H1 (cell line): ENCODE results near the gene ASB16. TPM values are rescaled to one million over a fixed set of nuclear protein-coding genes. Genes with fewer than 3 reads are reported as not detected.

ENCODE experiments used
- CTCF ChIA-PET: fragments of 300-600 bp; sonication (Branson Sonifier 250); formaldehyde crosslinking; loops from one replicate; lab custom pipeline; 2021; ENCODE audit not compliant: partially characterized antibody; lab: Charles Lee
- POLR2A ChIA-PET: fragments of 300-600 bp; sonication (Branson Sonifier 250); formaldehyde crosslinking; loops from one replicate; lab custom pipeline; 2021; ENCODE audit warnings: inconsistent platforms; ENCODE audit not compliant: partially characterized antibody; lab: Charles Lee
- DNase-seq, 2 experiments: peaks; one replicate each; pipeline versions ENCODE4 v3.0.0 to v3.0.0-alpha.2; 2010 to 2022; ENCODE audit warnings: low spot score in 2 of 2, low read depth in 1 of 2, mixed read lengths in 1 of 2
- FAIRE-seq: peaks from 2 replicates; lab custom pipeline; 2011; peaks lifted over from hg19 to GRCh38; lab: Jason Lieb, UNC
- H2AFZ ChIP-seq: 2 replicates; pipeline ENCODE4 v1.8.1; 2012; ENCODE audit warnings: low read length, inconsistent platforms
- H2AK5ac ChIP-seq: 2 replicates; pipeline ENCODE4 v1.6.1; 2013; ENCODE audit warnings: low read depth, low read length
- H2BK120ac ChIP-seq: replicated peaks from 2 replicates; pipeline ENCODE3; 2013; ENCODE audit warnings: low read depth, low read length, inconsistent platforms
- H2BK12ac ChIP-seq: 2 replicates; pipeline ENCODE4 v1.6.1; 2013; ENCODE audit warnings: low read depth, low read length
- H2BK15ac ChIP-seq: 2 replicates; pipeline ENCODE4 v1.6.1; 2013; ENCODE audit warnings: low read length
- H2BK20ac ChIP-seq: 2 replicates; pipeline ENCODE4 v1.6.1; 2013; ENCODE audit warnings: low read length
- H2BK5ac ChIP-seq: 2 replicates; pipeline ENCODE4 v1.6.1; 2013; ENCODE audit warnings: low read depth, low read length
- H3K14ac ChIP-seq: 2 replicates; pipeline ENCODE4 v1.6.1; 2013; ENCODE audit warnings: inconsistent platforms; ENCODE audit not compliant: insufficient read length
- H3K18ac ChIP-seq: 2 replicates; pipeline ENCODE4 v1.6.1; 2013; ENCODE audit warnings: low read length; ENCODE audit errors: extremely low read depth
- H3K23ac ChIP-seq: 2 replicates; pipeline ENCODE4 v1.6.1; 2013; ENCODE audit warnings: inconsistent platforms; ENCODE audit not compliant: insufficient read length
- H3K23me2 ChIP-seq: 2 replicates; pipeline ENCODE4 v1.6.1; 2013; ENCODE audit warnings: low read depth, low read length
- H3K27ac ChIP-seq: 2 replicates; pipeline ENCODE4 v1.6.1; 2011; ENCODE audit warnings: low read depth, low read length, inconsistent platforms
- H3K27me3 ChIP-seq, 4 experiments: replicated peaks in 1 of 4; 1 replicate in 1 of 4; 2 replicates in 3 of 4; pipeline versions ENCODE4 v1.6.1 to v1.8.1; 2011 to 2013; ENCODE audit warnings: low read length in 3 of 4, mild to moderate bottlenecking in 3 of 4, inconsistent platforms in 2 of 4, mixed read lengths in 2 of 4, moderate library complexity in 1 of 4; ENCODE audit not compliant: control insufficient read depth in 3 of 4, insufficient read depth in 3 of 4; ENCODE audit errors: extremely low read depth in 1 of 4
- H3K36me3 ChIP-seq, 4 experiments: 2 replicates each; pipeline versions ENCODE4 v1.6.1 to v1.8.1; 2011 to 2013; ENCODE audit warnings: mild to moderate bottlenecking in 4 of 4, low read length in 3 of 4, moderate library complexity in 2 of 4, control low read depth in 1 of 4, inconsistent platforms in 1 of 4; ENCODE audit not compliant: insufficient read depth in 4 of 4, control insufficient read depth in 2 of 4
- H3K4ac ChIP-seq: replicated peaks from 2 replicates; pipeline ENCODE3; 2013; ENCODE audit warnings: low read length, low read depth, mixed read lengths, inconsistent platforms; ENCODE audit not compliant: insufficient read length
- H3K4me1 ChIP-seq, 4 experiments: replicated peaks in 1 of 4; 1 replicate in 1 of 4; 2 replicates in 3 of 4; pipeline versions ENCODE4 v1.6.1 to v1.8.1; 2011 to 2013; ENCODE audit warnings: low read length in 3 of 4, inconsistent platforms in 2 of 4, mixed read lengths in 1 of 4; ENCODE audit not compliant: insufficient read depth in 4 of 4, control insufficient read depth in 3 of 4
- H3K4me2 ChIP-seq, 2 experiments: 2 replicates each; pipeline versions ENCODE4 v1.6.1 to v1.8.1; 2011 to 2013; ENCODE audit warnings: low read depth in 2 of 2, low read length in 2 of 2, control low read depth in 1 of 2, inconsistent platforms in 1 of 2, mild to moderate bottlenecking in 1 of 2; ENCODE audit not compliant: insufficient read depth in 1 of 2
- H3K4me3 ChIP-seq, 4 experiments: fragments of 200-600, 300-600 bp in 1 of 4; sonication (generic), shearing (Covaris generic), sonication (Bioruptor Twin) in 1 of 4; 2 replicates each; pipeline versions ENCODE4 v1.5.1 to v1.8.1; 2011 to 2016; ENCODE audit warnings: low read length in 4 of 4, low read depth in 3 of 4, control low read depth in 2 of 4, inconsistent platforms in 2 of 4, mild to moderate bottlenecking in 2 of 4, mixed read lengths in 1 of 4, moderate library complexity in 1 of 4; ENCODE audit not compliant: insufficient read depth in 2 of 4; ENCODE audit errors: extremely low read depth in 1 of 4
- H3K56ac ChIP-seq: replicated peaks from 2 replicates; pipeline ENCODE3; 2013; ENCODE audit warnings: low read depth, mild to moderate bottlenecking, mixed read lengths, low read length, inconsistent platforms; ENCODE audit not compliant: insufficient read length
- H3K79me1 ChIP-seq: 2 replicates; pipeline ENCODE4 v1.6.1; 2013; ENCODE audit warnings: low read depth, low read length, control low read depth
- H3K79me2 ChIP-seq, 2 experiments: 2 replicates each; pipeline versions ENCODE4 v1.6.1 to v1.8.1; 2012 to 2013; ENCODE audit warnings: low read length in 2 of 2, mild to moderate bottlenecking in 2 of 2, inconsistent platforms in 1 of 2; ENCODE audit not compliant: insufficient read depth in 2 of 2, control insufficient read depth in 1 of 2
- H3K9ac ChIP-seq, 4 experiments: replicated peaks in 1 of 4; 1 replicate in 1 of 4; 2 replicates in 3 of 4; pipeline versions ENCODE4 v1.6.1 to v1.8.1; 2011 to 2013; ENCODE audit warnings: low read depth in 3 of 4, low read length in 3 of 4, control low read depth in 2 of 4, mild to moderate bottlenecking in 2 of 4, moderate library complexity in 2 of 4, inconsistent platforms in 1 of 4; ENCODE audit errors: extremely low read depth in 1 of 4
- H3K9me3 ChIP-seq, 2 experiments: 2 replicates each; pipeline versions ENCODE4 v1.6.1 to v1.8.1; 2012 to 2013; ENCODE audit warnings: mild to moderate bottlenecking in 2 of 2, moderate library complexity in 2 of 2, control low read depth in 1 of 2, inconsistent platforms in 1 of 2, low read depth in 1 of 2, low read length in 1 of 2, mixed read lengths in 1 of 2; ENCODE audit not compliant: insufficient read depth in 2 of 2
- H4K20me1 ChIP-seq, 2 experiments: replicated peaks in 1 of 2; 2 replicates each; pipeline versions ENCODE3 to v1.8.1; 2011 to 2013; ENCODE audit warnings: inconsistent platforms in 2 of 2, low read length in 2 of 2, mild to moderate bottlenecking in 1 of 2; ENCODE audit not compliant: insufficient read depth in 2 of 2, control insufficient read depth in 1 of 2
- H4K5ac ChIP-seq: 2 replicates; pipeline ENCODE4 v1.6.1; 2013; ENCODE audit warnings: low read length, low read depth, mixed read lengths, inconsistent platforms; ENCODE audit not compliant: insufficient read length
- H4K8ac ChIP-seq: 2 replicates; pipeline ENCODE4 v1.8.0; 2013; ENCODE audit warnings: mild to moderate bottlenecking, moderate library complexity, low read length, inconsistent platforms; ENCODE audit not compliant: insufficient read depth; ENCODE audit errors: extremely low read depth
- H4K91ac ChIP-seq: replicated peaks from 2 replicates; pipeline ENCODE3; 2013; ENCODE audit warnings: low read length, mixed read lengths, inconsistent platforms; ENCODE audit not compliant: insufficient read length
- CBX8 ChIP-seq: fragments of 300-800, 300-1000 bp; sonication (generic); IDR thresholded peaks from 2 replicates; pipeline ENCODE4 v1.7.1; 2016; ENCODE audit warnings: low read depth, low read length, borderline replicate concordance
- CTBP2 ChIP-seq: IDR thresholded peaks from 2 replicates; pipeline ENCODE4 v1.7.0; 2011; ENCODE audit warnings: borderline replicate concordance, mild to moderate bottlenecking, moderate library complexity, mixed read lengths, low read length; ENCODE audit not compliant: insufficient read depth, insufficient read length
- HDAC6 ChIP-seq: IDR thresholded peaks from one replicate; pipeline ENCODE4 v1.7.1; 2012; ENCODE audit warnings: low read depth, mild to moderate bottlenecking, inconsistent platforms, low read length, moderate library complexity
- NRF1 ChIP-seq: IDR thresholded peaks from 2 replicates; pipeline ENCODE4 v1.6.1; 2011; ENCODE audit warnings: mild to moderate bottlenecking, low read depth, low read length, improper control_type of control experiment
- PHF8 ChIP-seq: fragments of 200-600 bp; sonication (generic); conservative IDR thresholded peaks from 2 replicates; pipeline ENCODE4 v1.7.1; 2012; ENCODE audit warnings: low read depth, mild to moderate bottlenecking, inconsistent platforms, low read length, moderate library complexity
- RAD21 ChIP-seq, 2 experiments: IDR thresholded peaks in 1 of 2; conservative IDR thresholded peaks in 1 of 2; 2 replicates each; pipeline ENCODE4 v1.6.1; 2011; ENCODE audit warnings: low read depth in 2 of 2, low read length in 2 of 2, improper control_type of control experiment in 1 of 2, inconsistent platforms in 1 of 2, mild to moderate bottlenecking in 1 of 2, moderate library complexity in 1 of 2
- TCF12 ChIP-seq: IDR thresholded peaks from 2 replicates; pipeline ENCODE4 v1.6.1; 2011; ENCODE audit warnings: low read depth, mild to moderate bottlenecking, low read length
- WGBS, 2 experiments: shearing (Covaris generic) in 1 of 2; methylation state at CpG; one replicate each; pipeline versions ENCODE4 v1.1.6 to v1.1.7; 2013 to 2015; ENCODE audit warnings: low lambda C conversion rate in 2 of 2, mixed read lengths in 2 of 2, inconsistent platforms in 1 of 2, low coverage in 1 of 2, missing lambda C conversion rate in 1 of 2; ENCODE audit not compliant: insufficient replicate concordance in 2 of 2, insufficient coverage in 1 of 2, insufficient read length in 1 of 2; ENCODE audit errors: extremely low coverage in 1 of 2, missing lambda C conversion rate in 1 of 2; 5-methylcytosine and 5-hydroxymethylcytosine counted together
- polyA plus RNA-seq, 7 experiments: library from polyadenylated mRNA; depleted of rRNA in 3 of 7; stranded (reverse) in 5 of 7; unstranded in 2 of 7; fragments of >200 nt in 5 of 7; fragments of 200-250 nt in 2 of 7; gene quantifications; 1 replicate in 5 of 7; 2 replicates in 1 of 7; 4 replicates in 1 of 7; pipeline versions ENCODE4 v1.2.1 to v1.2.3, GENCODE V29; 2011 to 2013; ENCODE audit warnings: missing spikeins in 2 of 7, mixed read lengths in 2 of 7
- total RNA-seq: library from RNA; stranded (reverse); fragmentation: NEBNext Ultra II Directional; extraction: Animal tissue kit (Norgen Biotek cat#: 25700); gene quantifications from 2 replicates; pipeline ENCODE4 v1.2.1, GENCODE V29; 2021
- TF ChIP-seq, protein P1 (sequence below): IDR thresholded peaks from 2 replicates; pipeline ENCODE4 v1.6.1; 2012; ENCODE audit warnings: inconsistent platforms

ASB16 gene
- total and polyA plus RNA-seq, 2 of the 8 experiments (the other 6 are each of a cell fraction or from before 2014, with no cell fraction given): 0.05 TPM; not detected in 1

GRCh38 chr17:44214230-44214494, 43.7 kb downstream of the ASB16 start:
- TF ChIP-seq HDAC6: no peak
- no peak for TF ChIP-seq PHF8
- TF ChIP-seq CTBP2: no peak
- TF ChIP-seq, protein P1, sequence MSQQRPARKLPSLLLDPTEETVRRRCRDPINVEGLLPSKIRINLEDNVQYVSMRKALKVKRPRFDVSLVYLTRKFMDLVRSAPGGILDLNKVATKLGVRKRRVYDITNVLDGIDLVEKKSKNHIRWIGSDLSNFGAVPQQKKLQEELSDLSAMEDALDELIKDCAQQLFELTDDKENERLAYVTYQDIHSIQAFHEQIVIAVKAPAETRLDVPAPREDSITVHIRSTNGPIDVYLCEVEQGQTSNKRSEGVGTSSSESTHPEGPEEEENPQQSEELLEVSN: no peak
- TF ChIP-seq NRF1: no peak
- TF ChIP-seq TCF12: no peak
- no peak for TF ChIP-seq CBX8
- no peak for TF ChIP-seq RAD21 (IDR thresholded peaks at IDR 0.05 in 1 of 2, conservative IDR thresholded peaks at IDR 0.05 in 1 of 2; ENCODE audit: low read depth in 2 of 2, low read length in 2 of 2)
- TF ChIP-seq, all 59 proteins: peak for 0
- Histone ChIP-seq H3K79me1 (peaks cover 9% of the 10 kb centered on the region), H3K14ac (no peak overlapping the region), H2BK5ac (no peak overlapping the region), H2BK15ac (no peak overlapping the region), H3K18ac (no peak overlapping the region), H3K56ac (no peak overlapping the region), H3K4me2 (no peak overlapping the region), H3K4me1 (peaks cover 2 to 24% (median 6%) of the 10 kb centered on the region in 4 experiments), H3K4me3 (no peak overlapping the region), H2AFZ (no peak overlapping the region), H4K91ac (no peak overlapping the region), H3K27me3 (no peaks in the 10 kb centered on the region), H4K5ac (no peak overlapping the region), H3K79me2 (peaks cover 11 to 23% of the 10 kb centered on the region in 2 experiments), H3K36me3 (peaks cover 30 to 59% (median 43%) of the 10 kb centered on the region in 4 experiments), H4K20me1 (peaks cover 0 to 13% of the 10 kb centered on the region in 2 experiments), H2AK5ac (no peak overlapping the region), H3K9ac (no peak overlapping the region), H4K8ac (no peak overlapping the region), H3K23me2 (peaks cover 8% of the 10 kb centered on the region), H2BK120ac (no peak overlapping the region), H2BK12ac (no peak overlapping the region), H3K9me3 (no peaks in the 10 kb centered on the region), H2BK20ac (no peak overlapping the region), H3K4ac (no peak overlapping the region), H3K27ac (no peak overlapping the region), H3K23ac (no peak overlapping the region)
- CTCF ChIA-PET: interaction anchor here (0.7 to 12.7 kb wide), 9 partner anchors 8 to 137 kb away, joined by 3 to 158 read pairs (median 4); no protein-coding TSS in a partner anchor
- POLR2A ChIA-PET: interaction anchor here (0.9 to 10.4 kb wide), 6 partner anchors 11 to 121 kb away, joined by 3 to 135 read pairs (median 4); partner anchors contain the start of genes ATXN7L3 and SLC25A39
- 88% methylated on average over 1 of the region's 1 CpG; no CpG with 5 or more reads in 1 of the 2 experiments for WGBS, 2 experiments
- FAIRE-seq (no peak), DNase-seq (no peak)
